GM12878 (cell line): ENCODE results near the gene ETF1. TPM values are rescaled to one million over a fixed set of nuclear protein-coding genes. Genes with fewer than 3 reads are reported as not detected.

Source experiments
- ATAC-seq: fragments of 200-7000 bp; cut with Tn5 transposase; 3 replicates; pipeline ENCODE4 v1.9.1; 2020; ENCODE audit warnings: mild to moderate bottlenecking, moderate library complexity
- BruUV-seq: library from RNA; stranded (reverse); fragments of 400-500 nt; replicated peaks from 2 replicates; lab custom pipeline; 2021; lab: Mats Ljungman, UMichigan
- CTCF ChIA-PET: fragments of 300-600 bp; sonication (Branson Sonifier 250); formaldehyde crosslinking; extraction: SDS; loops from one replicate; lab custom pipeline; 2021; ENCODE audit warnings: inconsistent platforms; lab: Yijun Ruan, JAX
- POLR2A ChIA-PET: fragments of 350-600 bp; formaldehyde crosslinking; extraction: SDS; loops from one replicate; lab custom pipeline; 2021; ENCODE audit warnings: inconsistent platforms; lab: Charles Lee
- RAD21 ChIA-PET: fragments of 300-600 bp; sonication (Branson Sonifier 250); formaldehyde crosslinking; loops from one replicate; lab custom pipeline; 2023; ENCODE audit warnings: antibody characterized with exemption; ENCODE audit not compliant: unreplicated experiment; lab: Charles Lee
- SMC1A ChIA-PET: fragments of 300-600 bp; sonication (Branson Sonifier 250); formaldehyde crosslinking; loops from one replicate; lab custom pipeline; 2023; ENCODE audit not compliant: unreplicated experiment, uncharacterized antibody; lab: Charles Lee
- DNase-seq: peaks from one replicate; pipeline ENCODE4 v3.0.0-alpha.2; 2011; ENCODE audit warnings: low read depth, low spot score
- FAIRE-seq: peaks from 3 replicates; lab custom pipeline; 2011; peaks lifted over from hg19 to GRCh38; lab: Jason Lieb, UNC
- H2AFZ ChIP-seq: 2 replicates; pipeline ENCODE4 v1.6.0; 2011; ENCODE audit warnings: low read depth, low read length, control low read depth; ENCODE audit not compliant: control insufficient read depth
- H3K27ac ChIP-seq: 2 replicates; pipeline ENCODE4 v1.5.1; 2011; ENCODE audit warnings: control low read depth; ENCODE audit not compliant: control insufficient read depth, insufficient read depth
- H3K27me3 ChIP-seq, 2 experiments: replicated peaks in 1 of 2; 2 replicates each; pipeline versions ENCODE4 v1.6.0 to v1.6.1; 2011; ENCODE audit warnings: low read length in 1 of 2; ENCODE audit not compliant: control insufficient read depth in 2 of 2, insufficient read depth in 2 of 2
- H3K36me3 ChIP-seq, 2 experiments: 2 replicates each; pipeline ENCODE4 v1.5.1; 2011; ENCODE audit warnings: low read length in 1 of 2; ENCODE audit not compliant: control insufficient read depth in 2 of 2, insufficient read depth in 2 of 2
- H3K4me1 ChIP-seq: 2 replicates; pipeline ENCODE4 v1.6.1; 2011; ENCODE audit warnings: mild to moderate bottlenecking, low read length, moderate library complexity, mixed read lengths; ENCODE audit not compliant: control insufficient read depth, insufficient read depth
- H3K4me2 ChIP-seq: 2 replicates; pipeline ENCODE4 v1.6.0; 2011; ENCODE audit warnings: control low read depth; ENCODE audit not compliant: control insufficient read depth, insufficient read depth
- H3K4me3 ChIP-seq: fragments of 200-600 bp; sonication (generic); 2 replicates; pipeline ENCODE4 v1.5.1; 2016
- H3K79me2 ChIP-seq: 2 replicates; pipeline ENCODE4 v1.6.0; 2011; ENCODE audit warnings: low read length; ENCODE audit not compliant: control insufficient read depth, insufficient read depth
- H3K9ac ChIP-seq: 2 replicates; pipeline ENCODE4 v1.8.0; 2011; ENCODE audit warnings: low read length, control low read depth, mixed read lengths; ENCODE audit not compliant: control insufficient read depth, insufficient read depth
- H3K9me3 ChIP-seq: replicated peaks from 3 replicates; pipeline ENCODE4 v1.5.1; 2011; ENCODE audit warnings: mild to moderate bottlenecking, low read length; ENCODE audit not compliant: control insufficient read depth, insufficient read depth
- H4K20me1 ChIP-seq: 2 replicates; pipeline ENCODE4 v1.6.0; 2011; ENCODE audit not compliant: control insufficient read depth, insufficient read depth
- BHLHE40 ChIP-seq, 2 experiments: fragments of 450-650 bp in 1 of 2; IDR thresholded peaks; 2 replicates each; pipeline ENCODE4 v1.6.1; 2011 to 2017; ENCODE audit warnings: low read depth in 2 of 2, borderline replicate concordance in 1 of 2, improper control_type of control experiment in 1 of 2, low read length in 1 of 2, mild to moderate bottlenecking in 1 of 2
- FOS ChIP-seq: IDR thresholded peaks from 3 replicates; pipeline ENCODE4 v1.6.1; 2011; ENCODE audit warnings: borderline replicate concordance; ENCODE audit not compliant: insufficient read length; ENCODE audit errors: extremely low read depth
- JUNB ChIP-seq: IDR thresholded peaks from 2 replicates; pipeline ENCODE4 v1.6.1; 2016; ENCODE audit warnings: antibody characterized with exemption, mild to moderate bottlenecking
- KAT2A ChIP-seq: conservative IDR thresholded peaks from 2 replicates; pipeline ENCODE4 v1.6.1; 2011; ENCODE audit warnings: low read depth, low read length; ENCODE audit not compliant: control insufficient read depth
- STAT3 ChIP-seq: IDR thresholded peaks from 2 replicates; pipeline ENCODE4 v1.6.1; 2011; ENCODE audit warnings: low read depth, low read length, improper control_type of control experiment
- ZBTB40 ChIP-seq: fragments of 450-650 bp; IDR thresholded peaks from 2 replicates; pipeline ENCODE4 v1.6.1; 2016; ENCODE audit warnings: mild to moderate bottlenecking, moderate library complexity, borderline replicate concordance
- in situ Hi-C: fragments of 300-500 bp; cut with MboI; formaldehyde crosslinking; loops from 9 replicates; pipeline ENCODE4 v1.14.3; 2018; ENCODE audit warnings: mixed read lengths
- intact Hi-C: fragments of 100-400 bp; cut with micrococcal nuclease; formaldehyde crosslinking; loops from one replicate; pipeline ENCODE4 v1.14.2; 2022; ENCODE audit not compliant: unreplicated experiment
- polyA plus RNA-seq, 11 experiments: library from polyadenylated mRNA; depleted of rRNA in 4 of 11; unstranded in 6 of 11; stranded (reverse) in 5 of 11; fragments of >200 nt; fragmentation: Nextera tagmentation in 4 of 11; fragmentation: Illumina TruSeq in 1 of 11; extraction: Ambion mirVana in 4 of 11; extraction: Trizol in 1 of 11; gene quantifications; 1 replicate in 1 of 11; 2 replicates in 10 of 11; pipeline versions ENCODE4 v1.2.1 to v1.2.3, GENCODE V29; 2011 to 2016; ENCODE audit warnings: inconsistent platforms in 2 of 11, missing spikeins in 2 of 11, low read depth in 1 of 11
- total RNA-seq, 4 experiments: library from RNA; depleted of rRNA in 3 of 4; stranded (reverse); fragments of >200 nt in 3 of 4; fragmentation: Illumina TruSeq in 1 of 4; extraction: Trizol in 1 of 4; gene quantifications; 2 replicates each; pipeline versions ENCODE4 v1.2.1 to v1.2.3, GENCODE V29; 2013 to 2021

Gene ETF1
- total and polyA plus RNA-seq, 10 of the 15 experiments (the other 5 are each of a cell fraction or from before 2014, with no cell fraction given) = 29.8 to 145 (median 108) TPM

DNA sequence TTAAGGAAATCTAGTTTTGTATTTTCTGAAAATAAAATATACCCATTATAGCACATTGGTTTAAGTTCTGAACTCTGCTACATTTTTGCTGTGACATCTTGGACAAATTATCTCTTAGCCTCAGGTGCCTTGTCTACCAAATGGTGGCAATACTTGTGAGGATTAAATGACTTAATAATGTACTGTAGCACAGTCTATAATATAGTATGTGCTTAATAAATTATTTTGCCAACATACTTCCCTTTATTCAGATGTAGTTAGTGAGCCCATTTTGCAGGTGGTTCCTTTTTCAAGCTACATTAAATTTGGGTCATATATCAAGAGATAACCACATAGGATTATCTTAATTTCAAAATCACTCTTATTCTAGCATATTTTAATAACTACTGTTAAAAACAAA, 3.2 kb downstream of the ETF1 start:
- in situ Hi-C loops (no loop called here), intact Hi-C loops (loop anchor here (5.0 kb wide), 1 partner anchor 202 kb away; the partner anchor contains the start of gene FAM53C)
- Histone ChIP-seq H3K36me3 (peaks cover 1 to 4% of the 10 kb centered on the region in 2 experiments; a peak in 3 of 4 replicates), H3K27ac (no peak overlapping the region), H3K4me3 (peak overlapping the region; percentile 99; the same call in 1 of the 2 replicates), H3K4me2 (no peak overlapping the region), H3K9me3 (no peaks in the 10 kb centered on the region), H4K20me1 (no peaks in the 10 kb centered on the region), H3K4me1 (peaks cover 15% of the 10 kb centered on the region), H2AFZ (no peak overlapping the region), H3K79me2 (peaks cover 82% of the 10 kb centered on the region), H3K27me3 (no peaks in the 10 kb centered on the region), H3K9ac (no peak overlapping the region)
- no TSS peak for BruUV-seq
- ChIA-PET POLR2A (interaction anchor here (0.6 to 1.1 kb wide), 2 partner anchors 15 to 773 kb away, joined by 6 to 7 read pairs; no protein-coding TSS in a partner anchor), CTCF (interaction anchor here (0.7 to 1.2 kb wide), 2 partner anchors 8 to 91 kb away, joined by 3 to 5 read pairs; no protein-coding TSS in a partner anchor), RAD21 (no interaction called here), SMC1A (interaction anchor here (0.9 to 1.5 kb wide), 2 partner anchors 10 to 14 kb away, joined by 4 read pairs; no protein-coding TSS in a partner anchor)
- ATAC-seq = no peak
- no peak for DNase-seq
- no peak for FAIRE-seq
- TF ChIP-seq ZBTB40 = no peak
- no peak for TF ChIP-seq FOS
- TF ChIP-seq KAT2A = no peak
- no peak for TF ChIP-seq BHLHE40 (IDR thresholded peaks at IDR 0.05; ENCODE audit: borderline replicate concordance in 1 of 2, low read depth in 2 of 2, low read length in 1 of 2)
- TF ChIP-seq STAT3 = no peak
- no peak for TF ChIP-seq JUNB
